Measurements from ENCODE around the gene DPM2. TPM values are rescaled to one million over a fixed set of nuclear protein-coding genes. Genes with fewer than 3 reads are reported as not detected.
A peak's percentile ranks its signal among the peaks of the same experiment; 100 is the strongest.

The DPM2 gene
- total and polyA plus RNA-seq, 9 donors = 10.6 to 37.1 (median 27.3) TPM

DNA sequence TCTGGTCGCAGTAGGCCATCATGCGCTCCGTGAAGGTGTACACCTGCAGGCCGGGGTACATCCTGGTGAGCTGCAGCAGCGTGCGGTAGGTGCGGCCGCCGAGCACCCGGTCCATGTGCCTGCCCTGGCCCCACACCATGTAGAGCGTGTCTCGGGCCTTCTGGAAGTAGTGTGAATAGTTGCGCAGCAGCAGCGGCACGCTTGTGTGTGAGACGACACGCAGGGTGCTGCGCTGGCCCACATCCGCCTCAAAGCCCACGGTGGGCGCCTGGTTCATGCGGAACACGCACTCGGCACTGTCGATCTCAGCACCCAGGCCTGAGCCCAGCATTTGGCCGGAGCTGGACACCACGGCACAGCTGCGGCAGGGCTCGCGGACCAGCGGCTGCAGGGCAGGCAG is 25.4 kb downstream of the DPM2 start:
- intact Hi-C loops (cut with DNase I) = no loop called here
- 92 to 94% (median 93%) methylated on average over 31 of the region's 31 CpGs for WGBS, 3 donors

DNA sequence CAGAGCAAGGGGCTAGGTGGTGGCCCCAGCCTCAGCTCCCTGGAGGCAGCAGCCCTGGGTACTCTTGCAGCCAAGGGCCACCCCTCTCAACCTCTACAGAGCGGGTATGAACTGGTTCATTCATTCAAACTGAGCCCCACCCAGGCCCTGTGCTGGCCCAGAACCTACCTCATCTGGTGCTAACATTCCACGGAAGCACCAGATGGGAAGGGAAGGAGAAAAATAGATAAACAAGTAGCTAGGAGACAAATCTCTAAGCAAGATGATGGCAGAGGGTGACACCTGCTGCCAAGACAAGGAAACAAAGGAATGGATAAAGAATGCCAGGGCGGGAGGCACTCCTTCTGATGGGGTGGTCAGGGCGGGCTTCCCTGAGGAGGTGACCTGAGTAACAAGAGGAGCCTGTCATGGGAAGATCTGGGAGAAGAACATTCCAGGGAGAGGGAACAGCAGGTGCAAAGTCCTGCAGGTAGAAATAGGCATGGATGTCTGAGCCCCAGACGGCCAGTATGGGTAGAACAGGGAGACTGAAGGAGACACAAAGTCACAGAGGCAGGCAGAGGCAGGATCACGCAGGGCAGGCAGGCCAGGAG is 26.9 kb downstream of the DPM2 start:
- DNase-seq = no peak
- no peak overlapping the region for H3K4me3 ChIP-seq
- H3K36me3 ChIP-seq = no peaks in the 10 kb centered on the region
- H3K27me3 ChIP-seq = no peaks in the 10 kb centered on the region
- TF ChIP-seq, protein P1, sequence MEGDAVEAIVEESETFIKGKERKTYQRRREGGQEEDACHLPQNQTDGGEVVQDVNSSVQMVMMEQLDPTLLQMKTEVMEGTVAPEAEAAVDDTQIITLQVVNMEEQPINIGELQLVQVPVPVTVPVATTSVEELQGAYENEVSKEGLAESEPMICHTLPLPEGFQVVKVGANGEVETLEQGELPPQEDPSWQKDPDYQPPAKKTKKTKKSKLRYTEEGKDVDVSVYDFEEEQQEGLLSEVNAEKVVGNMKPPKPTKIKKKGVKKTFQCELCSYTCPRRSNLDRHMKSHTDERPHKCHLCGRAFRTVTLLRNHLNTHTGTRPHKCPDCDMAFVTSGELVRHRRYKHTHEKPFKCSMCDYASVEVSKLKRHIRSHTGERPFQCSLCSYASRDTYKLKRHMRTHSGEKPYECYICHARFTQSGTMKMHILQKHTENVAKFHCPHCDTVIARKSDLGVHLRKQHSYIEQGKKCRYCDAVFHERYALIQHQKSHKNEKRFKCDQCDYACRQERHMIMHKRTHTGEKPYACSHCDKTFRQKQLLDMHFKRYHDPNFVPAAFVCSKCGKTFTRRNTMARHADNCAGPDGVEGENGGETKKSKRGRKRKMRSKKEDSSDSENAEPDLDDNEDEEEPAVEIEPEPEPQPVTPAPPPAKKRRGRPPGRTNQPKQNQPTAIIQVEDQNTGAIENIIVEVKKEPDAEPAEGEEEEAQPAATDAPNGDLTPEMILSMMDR (IDR thresholded peaks at IDR 0.05) = no peak
- 58 to 59% (median 58%) methylated on average over 6 of the region's 6 CpGs for WGBS, 3 donors
- H3K4me1 ChIP-seq (ENCODE audit: insufficient read depth) = peaks cover 4% of the 10 kb centered on the region
- intact Hi-C loops (cut with DNase I) = no loop called here
- no peaks in the 10 kb centered on the region for H3K9me3 ChIP-seq
- peak overlapping the region in 1 of 2 donors; percentile 12 for H3K27ac ChIP-seq

More for the DNA sequence above, 25.4 kb downstream of the DPM2 start:
- H3K27ac ChIP-seq = no peak overlapping the region
- TF ChIP-seq EP300 (IDR thresholded peaks at IDR 0.05) = no peak
- TF ChIP-seq, protein P1 (IDR thresholded peaks at IDR 0.05) = no peak
- TF ChIP-seq POLR2A (IDR thresholded peaks at IDR 0.05) = no peak
- peaks cover 4% of the 10 kb centered on the region for H3K4me1 ChIP-seq (ENCODE audit: insufficient read depth)
- H3K9me3 ChIP-seq = no peaks in the 10 kb centered on the region
- H3K4me3 ChIP-seq = no peak overlapping the region
- peak in 1 of 5 donors; percentile 35 for DNase-seq
- no peaks in the 10 kb centered on the region for H3K36me3 ChIP-seq
- H3K27me3 ChIP-seq = no peaks in the 10 kb centered on the region

DNA sequence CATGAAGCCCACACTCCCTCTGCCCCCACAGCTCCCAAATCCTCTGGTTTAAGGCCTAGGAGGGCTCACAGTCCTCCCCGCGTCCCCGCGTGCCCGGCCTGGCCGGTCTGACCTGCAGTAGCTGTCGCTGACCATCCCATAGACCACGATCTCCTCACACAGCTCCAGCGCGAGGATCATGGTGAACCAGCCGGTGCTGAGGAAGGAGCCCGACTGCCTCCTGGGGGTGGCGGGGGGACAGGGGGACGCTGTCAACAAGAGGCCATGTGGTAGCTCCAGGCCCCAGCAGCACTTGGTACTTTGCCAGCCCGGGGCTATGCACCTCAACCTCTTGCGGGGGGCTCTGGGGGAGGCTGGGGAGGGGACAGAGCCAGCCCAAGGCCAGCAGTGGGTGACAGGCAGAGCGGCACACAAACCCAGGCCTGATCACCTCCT is 27.8 kb downstream of the DPM2 start:
- Histone ChIP-seq H3K36me3 (no peaks in the 10 kb centered on the region), H3K4me1 (ENCODE audit: insufficient read depth) (peaks cover 8% of the 10 kb centered on the region), H3K4me3 (no peak overlapping the region), H3K9me3 (no peaks in the 10 kb centered on the region), H3K27me3 (no peaks in the 10 kb centered on the region), H3K27ac (peak overlapping the region in 1 of 2 donors; percentile 12)
- peak in 2 of 5 donors; percentile 34 to 53 for DNase-seq
- TF ChIP-seq, protein P1 (IDR thresholded peaks at IDR 0.05) = no peak
- no peak for TF ChIP-seq POLR2A (IDR thresholded peaks at IDR 0.05)
- TF ChIP-seq EP300 (IDR thresholded peaks at IDR 0.05) = no peak
- intact Hi-C loops (cut with DNase I) = no loop called here
- 83 to 90% (median 86%) methylated on average over 17 of the region's 17 CpGs for WGBS, 3 donors

DNA sequence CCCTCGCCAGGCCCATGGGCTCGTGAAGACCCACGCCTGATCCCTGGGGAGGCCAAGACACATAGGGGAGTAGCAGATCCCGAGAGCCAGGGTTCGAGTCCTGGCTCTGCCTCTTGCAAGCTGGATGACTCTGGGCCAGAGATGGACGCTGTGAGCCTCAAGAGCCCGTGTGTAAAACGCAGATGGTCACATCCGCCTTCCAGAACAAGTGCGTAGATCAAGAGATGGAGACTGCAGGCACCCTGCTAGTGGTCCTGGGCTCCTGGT is 29.1 kb downstream of the DPM2 start:
- H3K9me3 ChIP-seq = no peaks in the 10 kb centered on the region
- H3K4me1 ChIP-seq (ENCODE audit: insufficient read depth) = peaks cover 19% of the 10 kb centered on the region
- 92 to 95% (median 94%) methylated on average over 10 of the region's 10 CpGs for WGBS, 3 donors
- no peaks in the 10 kb centered on the region for H3K36me3 ChIP-seq
- DNase-seq = peak in 1 of 5 donors; percentile 33
- H3K27ac ChIP-seq = no peak overlapping the region
- H3K27me3 ChIP-seq = no peaks in the 10 kb centered on the region
- no peak overlapping the region for H3K4me3 ChIP-seq
- intact Hi-C loops (cut with DNase I) = no loop called here
- TF ChIP-seq, protein P1 (IDR thresholded peaks at IDR 0.05) = no peak
- TF ChIP-seq EP300 (IDR thresholded peaks at IDR 0.05) (no peak), POLR2A (IDR thresholded peaks at IDR 0.05) (no peak)
